SKM-1 treated with dmso at 0.1 percent for 144 hours (cell line): Measurements from ENCODE around the gene SLC25A52.
"Not testable (repeated sequence)": the region's sequence is repeated elsewhere in the genome, so short reads cannot be mapped to it uniquely, and the experiment has no call there.

ENCODE experiments used
- DNase-seq: peaks from one replicate; lab custom pipeline; 2025; ENCODE audit not compliant: unreplicated experiment; lab: John Stamatoyannopoulos, UW

SLC25A52 gene

GRCh38 chr18:31741097-31741735 is 19.5 kb downstream of the SLC25A52 start:
- DNase-seq, result peak; percentile 6

GRCh38 chr18:31740180-31740579 is 20.5 kb downstream of the SLC25A52 start:
- no peak for DNase-seq

- DNase-seq, result no peak
Measured at GRCh38 chr18:31739651-31740050, 21.0 kb downstream of the SLC25A52 start.

- peak; percentile 15 for DNase-seq
Measured at GRCh38 chr18:31738460-31739407, 21.9 kb downstream of the SLC25A52 start.

- peak; percentile 28 for DNase-seq
Measured at GRCh38 chr18:31736630-31737029, 24.1 kb downstream of the SLC25A52 start.

GRCh38 chr18:31731628-31732027 is 29.1 kb downstream of the SLC25A52 start:
- DNase-seq, result no peak

- not testable (repeated sequence) for DNase-seq
Measured at GRCh38 chr18:31729196-31729595, 31.5 kb downstream of the SLC25A52 start.

GRCh38 chr18:31723990-31724711 is 36.5 kb downstream of the SLC25A52 start:
- no peak for DNase-seq

- DNase-seq, result no peak
Measured at GRCh38 chr18:31723639-31723989, 37.1 kb downstream of the SLC25A52 start.

GRCh38 chr18:31722369-31722957 is 38.2 kb downstream of the SLC25A52 start:
- peak; percentile 71 for DNase-seq

- DNase-seq, result no peak
Measured at GRCh38 chr18:31721601-31722000, 39.1 kb downstream of the SLC25A52 start.

GRCh38 chr18:31720867-31721266 is 39.8 kb downstream of the SLC25A52 start:
- no peak for DNase-seq

GRCh38 chr18:31719363-31720006 is 41.2 kb downstream of the SLC25A52 start:
- DNase-seq, result no peak

GRCh38 chr18:31718386-31718785 is 42.3 kb downstream of the SLC25A52 start:
- no peak for DNase-seq

- DNase-seq, result no peak
Measured at GRCh38 chr18:31716362-31716761, 44.3 kb downstream of the SLC25A52 start.

- DNase-seq, result no peak
Measured at GRCh38 chr18:31711365-31712172, 49.1 kb downstream of the SLC25A52 start.

GRCh38 chr18:31710826-31711225 is 49.9 kb downstream of the SLC25A52 start:
- peak; percentile 8 for DNase-seq
